ENCODE measurements around the gene DST.

DST gene

DNA sequence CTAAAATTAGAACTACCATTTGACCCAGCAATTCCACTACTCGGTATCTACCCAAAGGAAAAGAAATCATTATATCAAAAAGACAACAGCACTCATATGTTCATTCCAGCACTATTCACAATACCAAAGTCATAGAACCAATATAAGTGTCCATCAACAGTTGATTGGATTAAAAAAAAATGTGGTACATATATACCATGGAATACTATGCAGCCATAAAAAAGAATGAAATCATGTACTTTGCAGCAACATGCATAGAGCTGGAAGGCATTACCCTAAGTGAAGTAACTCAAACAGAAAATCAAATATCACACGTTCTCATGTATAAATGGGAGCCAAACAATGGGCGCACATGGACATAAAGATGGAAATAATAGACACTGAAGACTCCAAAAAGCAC is 163.3 kb downstream of the DST start:
- DNase-seq = no peak

DNA sequence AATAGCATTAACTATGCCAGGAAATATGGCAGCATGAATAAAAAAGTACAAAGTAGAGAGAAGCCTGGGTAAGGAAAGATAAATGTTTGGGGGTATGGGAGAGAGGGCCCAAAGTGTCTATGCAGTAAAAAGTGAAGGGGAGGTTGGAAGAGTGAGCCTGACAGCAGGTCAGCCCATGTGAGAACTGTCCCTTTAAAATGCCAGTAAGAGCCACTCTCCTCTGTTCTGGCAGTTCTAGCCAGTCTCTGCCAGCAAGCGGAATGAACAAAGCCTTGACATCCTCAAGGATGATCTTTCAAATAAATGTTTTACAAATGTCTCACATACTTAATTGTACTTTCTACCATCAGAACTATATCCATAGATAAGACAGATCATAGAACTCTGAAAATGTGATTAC is 164.5 kb downstream of the DST start:
- DNase-seq = no peak

DNA sequence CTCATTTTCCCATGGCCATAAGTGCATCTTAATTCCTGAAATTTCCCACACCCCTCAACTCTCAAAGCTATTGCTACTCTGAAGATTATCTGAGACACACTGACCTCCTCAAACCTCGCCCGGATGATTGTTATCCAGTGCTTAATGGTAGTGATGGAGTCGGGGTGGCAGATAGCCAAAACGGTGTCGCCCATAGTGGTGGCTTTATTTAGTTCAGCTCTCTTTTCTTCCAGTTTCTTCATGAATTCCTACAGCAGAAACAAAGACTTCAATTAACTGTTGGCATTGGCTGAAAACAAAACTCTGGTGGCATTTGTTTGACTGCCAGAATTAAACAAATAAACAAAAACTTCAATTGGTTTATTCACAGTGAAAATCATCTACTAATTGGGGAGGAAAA is 165.4 kb downstream of the DST start:
- DNase-seq = no peak

DNA sequence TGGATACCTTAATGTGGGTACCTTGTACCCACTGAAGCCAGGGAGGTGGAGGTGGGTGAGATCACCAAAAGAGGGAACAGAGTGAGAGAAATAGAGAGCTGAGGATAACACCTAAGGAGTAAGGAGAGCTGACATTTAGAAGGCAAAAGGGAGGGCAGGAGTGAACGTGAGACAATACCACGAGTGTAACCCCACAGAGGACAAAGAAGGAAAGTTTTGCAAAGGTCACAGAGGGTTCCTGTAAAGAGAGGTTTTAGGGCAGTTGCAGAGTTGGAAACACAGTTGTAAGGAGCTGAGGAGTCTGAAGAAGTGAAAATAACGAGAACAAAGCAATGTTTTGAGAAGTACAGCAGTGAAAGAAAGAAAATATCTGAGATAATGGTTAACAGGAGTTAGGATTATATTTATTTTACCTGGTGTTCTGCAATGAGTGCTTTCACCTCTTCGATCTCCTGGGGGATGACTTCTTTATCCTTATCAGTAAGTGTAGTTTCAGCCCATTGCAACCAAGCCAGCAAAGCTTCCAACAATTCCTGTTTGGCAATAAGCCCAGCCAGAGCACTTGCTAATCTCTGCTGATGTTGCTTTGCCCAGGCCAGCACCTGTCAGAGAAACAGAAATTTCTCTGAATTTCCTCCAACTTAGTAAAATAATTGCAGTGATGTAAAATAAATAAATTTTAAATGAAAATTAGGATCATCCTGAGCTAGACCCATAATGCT is 166.8 kb downstream of the DST start:
- no peak for DNase-seq

DNA sequence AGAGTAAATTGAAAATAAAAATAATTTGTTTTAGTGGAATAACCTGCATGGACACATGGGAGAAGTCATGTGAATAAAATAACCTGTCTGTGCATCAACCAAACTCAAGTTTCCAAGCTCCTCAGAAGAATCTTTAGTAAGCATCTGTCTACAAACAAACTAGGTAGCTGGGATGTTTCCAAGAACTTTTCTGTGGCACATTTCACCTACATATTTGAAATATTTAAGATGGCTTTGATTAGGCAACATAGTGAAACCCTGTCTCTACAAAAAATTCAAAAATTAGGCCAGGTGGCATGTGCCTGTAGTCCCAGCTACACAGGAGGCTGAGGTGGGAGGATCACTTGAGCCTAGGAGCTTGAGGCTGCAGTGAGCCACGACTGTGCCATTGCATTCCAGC is 168.2 kb downstream of the DST start:
- no peak for DNase-seq

- no peak for DNase-seq
Observed at GRCh38 chr6:56463443-56463842, 179.2 kb downstream of the DST start.

- no peak for DNase-seq
Observed at GRCh38 chr6:56459030-56459805, 183.5 kb downstream of the DST start.

GRCh38 chr6:56458324-56458884 is 184.3 kb downstream of the DST start:
- no peak for DNase-seq

GRCh38 chr6:56456785-56457184 is 185.9 kb downstream of the DST start:
- no peak for DNase-seq

- DNase-seq = no peak
Observed at GRCh38 chr6:56450882-56451739, 191.6 kb downstream of the DST start.

- DNase-seq = no peak
Observed at GRCh38 chr6:56450376-56450775, 192.3 kb downstream of the DST start.

GRCh38 chr6:56448046-56448445 is 194.6 kb downstream of the DST start:
- no peak for DNase-seq

- DNase-seq = no peak
Observed at GRCh38 chr6:56445818-56446217, 196.9 kb downstream of the DST start.

GRCh38 chr6:56444855-56445254 is 197.8 kb downstream of the DST start:
- DNase-seq = no peak

DNA sequence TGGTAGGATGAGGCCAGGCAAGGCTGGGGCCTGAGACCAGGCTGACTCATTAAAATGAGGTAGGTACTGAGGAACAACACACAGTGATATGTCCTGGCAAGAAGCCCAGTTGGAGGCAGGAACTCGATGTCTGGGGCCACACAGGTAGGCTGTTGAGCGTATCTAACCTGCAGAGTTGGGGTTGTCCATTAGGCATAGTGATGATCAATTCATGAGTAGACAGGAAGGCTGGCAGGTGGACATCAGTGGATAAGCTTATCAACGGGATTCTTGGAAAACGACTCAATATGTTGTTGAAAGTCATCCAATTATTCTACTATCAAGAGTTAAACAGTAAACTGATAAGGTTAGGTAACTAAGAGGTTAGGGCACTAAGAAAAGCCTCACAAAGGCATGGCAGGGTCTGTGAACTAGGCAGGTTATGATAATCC is 202.1 kb downstream of the DST start:
- DNase-seq = no peak

DNA sequence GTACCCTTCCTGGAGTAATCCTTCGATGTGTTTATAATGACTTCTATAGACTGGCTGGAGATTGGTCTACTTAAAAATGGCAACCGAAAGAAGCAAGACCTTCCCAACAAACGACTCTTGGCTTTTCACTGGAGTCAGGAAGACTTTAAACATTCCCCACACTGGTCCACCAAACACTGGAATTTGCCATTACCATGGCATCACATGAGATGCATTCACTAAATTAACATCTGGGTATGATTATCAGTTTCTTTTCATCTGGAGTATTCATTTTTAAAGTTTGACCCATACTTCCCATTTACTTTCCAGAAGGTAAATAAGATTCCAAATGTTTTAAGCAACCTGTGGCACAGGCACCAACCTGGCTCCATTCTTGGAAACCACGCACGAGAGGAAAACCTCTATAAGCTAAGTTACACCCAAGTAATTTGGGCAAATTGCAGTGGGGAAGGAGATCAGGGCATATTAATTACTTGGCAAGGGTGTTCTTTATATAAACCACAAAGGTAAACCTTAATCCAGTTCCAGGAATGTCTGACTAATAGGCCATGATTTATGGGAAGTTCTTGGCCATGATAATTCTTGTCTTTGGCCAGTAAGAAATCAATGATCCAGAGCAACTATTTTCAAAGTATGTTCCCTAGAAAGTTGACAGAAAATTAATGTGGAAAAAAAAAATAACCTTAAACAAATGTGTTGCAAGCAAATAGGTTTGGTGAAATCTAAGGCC is 205.4 kb downstream of the DST start:
- DNase-seq = no peak

DNA sequence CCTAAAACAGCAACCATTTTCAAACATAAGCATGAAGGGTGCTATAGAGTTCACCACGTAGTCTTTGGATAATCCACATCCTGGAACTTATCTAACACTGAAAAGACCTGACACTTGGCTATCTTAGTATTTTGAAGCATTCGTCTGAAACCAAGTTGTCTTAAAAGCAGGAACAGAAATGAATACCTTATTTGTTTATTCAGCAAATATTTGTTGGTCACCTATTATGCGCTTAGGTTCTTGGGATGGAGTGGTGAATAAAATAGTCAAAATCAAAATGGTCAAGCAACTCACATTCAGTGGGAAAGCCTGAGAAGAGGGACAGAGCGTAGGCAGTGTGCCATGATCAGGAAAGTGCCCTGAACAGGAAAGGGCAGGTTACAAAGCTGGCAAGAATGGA is 206.9 kb downstream of the DST start:
- no peak for DNase-seq

DNA sequence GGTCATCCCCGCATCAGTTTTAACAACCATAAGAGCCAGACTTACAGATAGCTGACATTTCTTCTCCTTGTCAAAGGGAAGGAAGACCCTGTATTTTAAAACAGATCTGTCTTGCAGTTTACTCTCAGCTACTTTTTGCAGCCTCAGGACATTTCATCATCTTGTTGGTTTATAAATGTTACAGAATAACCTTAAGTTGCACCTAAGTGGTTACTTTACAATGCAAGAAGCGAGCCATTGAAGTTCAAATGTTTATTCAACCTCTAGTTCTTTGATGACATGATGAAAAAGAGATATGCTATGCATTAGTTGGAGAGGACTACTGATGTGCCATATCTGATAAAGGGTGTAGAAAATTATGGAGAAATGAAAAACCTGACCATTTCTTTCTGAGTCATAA is 207.4 kb downstream of the DST start:
- DNase-seq = no peak

GRCh38 chr6:56434606-56435005 is 208.1 kb downstream of the DST start:
- DNase-seq = no peak

DNA sequence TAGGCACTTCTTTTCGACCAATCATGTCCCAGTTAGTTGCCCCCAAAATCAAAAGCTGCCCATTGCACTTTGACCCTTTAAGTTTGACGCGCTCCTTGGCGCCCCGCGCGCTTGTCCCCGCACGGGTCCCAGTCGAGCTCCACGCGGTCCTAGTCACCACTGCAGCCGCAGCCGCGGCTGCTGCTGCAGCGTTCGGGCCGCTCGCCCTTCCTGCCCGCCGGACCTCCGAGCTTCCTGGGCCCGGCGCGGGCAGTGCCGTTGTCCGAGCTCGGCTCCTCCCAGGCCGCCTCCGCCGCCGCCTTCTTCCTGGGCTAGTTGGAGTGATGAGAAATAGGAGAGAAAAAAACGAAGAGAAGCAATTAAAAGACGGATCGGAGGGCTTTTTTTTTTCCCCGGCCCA is 209.6 kb downstream of the DST start:
- DNase-seq = no peak

DNA sequence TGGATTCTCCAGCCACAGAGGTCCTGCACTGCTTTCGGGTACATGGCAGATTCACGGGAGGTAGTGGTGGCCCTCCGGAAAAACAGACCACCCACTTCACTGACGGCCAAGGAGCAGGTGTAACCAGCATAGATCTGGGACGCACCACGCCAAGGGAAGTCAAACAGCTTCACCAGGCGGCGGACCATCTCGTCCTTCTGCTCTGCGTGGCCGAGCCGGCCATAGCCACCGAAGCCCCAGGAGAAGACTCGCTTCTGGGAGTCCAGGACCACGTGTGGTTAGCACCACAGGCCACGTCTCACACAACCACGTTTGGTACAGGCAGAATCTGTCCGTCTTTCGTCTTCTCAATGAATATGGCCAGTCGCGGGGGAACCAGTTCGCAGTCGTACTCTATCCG is 210.5 kb downstream of the DST start:
- no peak for DNase-seq

Data from CD4-positive, alpha-beta T cell treated with Interleukin-21 for 1 hour (primary cell).